Mammary epithelial cell (primary cell): ENCODE results near the gene IBA57.
"Not testable (repeated sequence)": the region's sequence is repeated elsewhere in the genome, so short reads cannot be mapped to it uniquely, and the experiment has no call there.

Experiments used
- EZH2 ChIP-seq: IDR thresholded peaks from 2 replicates; pipeline ENCODE4 v1.6.1; 2012; ENCODE audit warnings: low read length, inconsistent platforms, borderline replicate concordance
- TF ChIP-seq, protein P1 (sequence below), 2 donors: IDR thresholded peaks in 1 of 2; conservative IDR thresholded peaks in 1 of 2; 2 replicates each; pipeline ENCODE4 v1.5.1; 2011 to 2012; ENCODE audit warnings: inconsistent platforms in 2 of 2, low read length in 2 of 2, mild to moderate bottlenecking in 2 of 2, control low read depth in 1 of 2, low read depth in 1 of 2; ENCODE audit not compliant: insufficient read depth in 1 of 2; ENCODE audit errors: extremely low read depth in 1 of 2

DNA sequence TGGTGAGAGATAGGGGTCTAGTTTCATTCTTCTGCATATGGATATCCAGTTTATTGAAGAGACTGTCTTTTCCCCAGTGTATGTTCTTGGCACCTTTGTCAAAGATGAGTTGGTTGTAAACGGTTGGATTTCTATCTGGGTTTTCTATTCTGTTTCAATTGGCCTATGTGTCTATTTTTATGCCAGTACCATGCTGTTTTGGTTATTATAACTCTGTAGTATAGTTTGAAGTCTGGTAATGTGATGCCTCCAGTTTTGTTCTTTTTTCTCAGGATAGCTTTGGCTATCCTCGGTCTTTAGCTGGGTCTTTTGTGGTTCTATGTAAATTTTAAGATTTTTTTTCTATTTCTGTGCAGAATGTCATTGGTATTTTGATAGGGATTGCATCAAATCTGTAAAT, 22.6 kb downstream of the IBA57 start:
- not testable (repeated sequence) for TF ChIP-seq EZH2
- TF ChIP-seq, protein P1, sequence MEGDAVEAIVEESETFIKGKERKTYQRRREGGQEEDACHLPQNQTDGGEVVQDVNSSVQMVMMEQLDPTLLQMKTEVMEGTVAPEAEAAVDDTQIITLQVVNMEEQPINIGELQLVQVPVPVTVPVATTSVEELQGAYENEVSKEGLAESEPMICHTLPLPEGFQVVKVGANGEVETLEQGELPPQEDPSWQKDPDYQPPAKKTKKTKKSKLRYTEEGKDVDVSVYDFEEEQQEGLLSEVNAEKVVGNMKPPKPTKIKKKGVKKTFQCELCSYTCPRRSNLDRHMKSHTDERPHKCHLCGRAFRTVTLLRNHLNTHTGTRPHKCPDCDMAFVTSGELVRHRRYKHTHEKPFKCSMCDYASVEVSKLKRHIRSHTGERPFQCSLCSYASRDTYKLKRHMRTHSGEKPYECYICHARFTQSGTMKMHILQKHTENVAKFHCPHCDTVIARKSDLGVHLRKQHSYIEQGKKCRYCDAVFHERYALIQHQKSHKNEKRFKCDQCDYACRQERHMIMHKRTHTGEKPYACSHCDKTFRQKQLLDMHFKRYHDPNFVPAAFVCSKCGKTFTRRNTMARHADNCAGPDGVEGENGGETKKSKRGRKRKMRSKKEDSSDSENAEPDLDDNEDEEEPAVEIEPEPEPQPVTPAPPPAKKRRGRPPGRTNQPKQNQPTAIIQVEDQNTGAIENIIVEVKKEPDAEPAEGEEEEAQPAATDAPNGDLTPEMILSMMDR (conservative IDR thresholded peaks at IDR 0.05 in 1 of 2, IDR thresholded peaks at IDR 0.05 in 1 of 2; ENCODE audit: extremely low read depth in 1 of 2, insufficient read depth in 1 of 2, low read depth in 1 of 2, low read length in 2 of 2): not testable (repeated sequence)
